KG1 (cell line): Measurements from ENCODE around the gene SLC25A38.
A peak's percentile ranks its signal among the peaks of the same experiment; 100 is the strongest.
"Not testable (repeated sequence)": the region's sequence is repeated elsewhere in the genome, so short reads cannot be mapped to it uniquely, and the experiment has no call there.

Source experiments
- DNase-seq: peaks from one replicate; lab custom pipeline; 2025; lab: John Stamatoyannopoulos, UW

Gene SLC25A38, protein sequence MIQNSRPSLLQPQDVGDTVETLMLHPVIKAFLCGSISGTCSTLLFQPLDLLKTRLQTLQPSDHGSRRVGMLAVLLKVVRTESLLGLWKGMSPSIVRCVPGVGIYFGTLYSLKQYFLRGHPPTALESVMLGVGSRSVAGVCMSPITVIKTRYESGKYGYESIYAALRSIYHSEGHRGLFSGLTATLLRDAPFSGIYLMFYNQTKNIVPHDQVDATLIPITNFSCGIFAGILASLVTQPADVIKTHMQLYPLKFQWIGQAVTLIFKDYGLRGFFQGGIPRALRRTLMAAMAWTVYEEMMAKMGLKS

DNA sequence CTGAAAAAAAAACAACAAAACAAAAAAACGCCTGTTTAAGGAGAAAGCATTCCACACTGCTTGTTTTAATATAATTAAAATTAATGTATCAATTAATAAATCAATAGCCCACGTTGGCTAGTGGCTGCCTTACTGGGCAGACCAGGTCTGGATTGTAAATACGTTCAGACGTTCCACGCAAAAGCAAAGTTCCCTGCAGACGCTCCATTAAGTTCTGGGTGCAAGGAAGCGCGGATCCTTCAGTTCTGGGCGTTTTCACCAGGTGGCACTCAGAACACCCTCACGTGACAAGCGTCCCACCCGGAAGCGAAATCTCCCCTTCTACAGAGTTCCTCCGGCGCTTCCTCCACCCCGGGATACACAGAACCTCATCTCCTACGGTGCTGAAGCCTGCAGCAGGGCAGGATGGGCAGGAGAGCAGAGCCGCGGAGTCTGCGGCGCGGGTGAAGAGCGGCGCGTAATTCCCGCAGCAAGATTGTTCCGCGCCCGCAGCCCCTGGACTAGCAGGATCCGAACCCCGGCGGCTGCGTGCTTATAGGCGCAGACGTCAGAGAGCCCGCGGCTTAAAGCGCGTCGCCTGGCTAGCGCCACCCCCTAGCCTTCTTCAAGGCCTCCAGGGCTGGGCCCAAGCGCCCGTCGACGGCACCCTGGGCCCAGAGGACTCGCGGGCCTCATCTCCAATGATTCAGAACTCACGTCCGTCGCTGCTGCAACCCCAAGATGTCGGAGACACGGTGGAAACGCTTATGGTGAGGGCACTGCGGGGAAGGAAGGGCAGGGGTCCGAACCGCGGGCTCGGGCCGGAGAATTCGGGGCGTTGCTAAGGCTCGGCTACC, at the start of gene SLC25A38:
Gene SLC25A38 (plus strand): TSS at position 326 of the 836 bp plus-strand sequence. CDS start 355 bp downstream, at position 681.
- DNase-seq, result no peak

DNA sequence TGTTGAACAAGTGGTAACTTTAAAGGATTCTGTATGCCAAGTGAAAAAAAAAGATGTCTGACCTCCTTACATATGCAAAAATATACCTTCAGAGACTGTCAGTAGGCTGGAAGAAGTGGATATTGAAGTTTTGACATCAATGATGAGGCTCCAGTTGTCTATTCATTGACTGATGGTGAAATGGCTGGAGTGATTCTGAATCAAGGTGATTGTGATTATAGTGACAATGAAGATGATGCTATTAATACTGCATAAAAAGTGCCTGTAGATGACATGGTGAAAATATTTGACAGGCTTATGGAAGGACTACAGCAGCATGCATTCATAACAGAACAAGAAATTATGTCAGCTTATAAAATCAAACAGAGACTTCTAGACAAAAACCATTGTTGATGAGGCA, 49.6 kb upstream of the SLC25A38 start:
- DNase-seq, result no peak

- DNase-seq, result no peak
Observed at GRCh38 chr3:39334205-39334604, 49.0 kb upstream of the SLC25A38 start.

DNA sequence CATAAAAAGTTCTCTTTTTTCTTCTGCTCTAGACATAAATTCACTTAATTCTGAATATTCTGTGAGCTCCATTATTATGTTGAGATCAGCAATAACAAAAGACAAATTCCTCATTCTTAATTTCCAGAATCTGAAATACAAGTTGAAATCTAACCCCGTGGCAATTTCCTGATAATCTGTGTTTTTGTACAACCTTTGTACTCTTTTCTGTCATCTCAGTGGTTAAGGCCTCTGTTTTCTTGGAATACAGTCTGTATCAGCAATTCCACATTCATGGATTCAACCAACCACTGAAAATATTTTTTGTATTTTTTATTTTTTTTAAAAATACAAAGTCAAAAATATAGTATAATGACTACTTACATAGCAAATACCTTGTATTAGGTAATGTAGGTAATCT, 45.0 kb upstream of the SLC25A38 start:
- DNase-seq, result no peak

DNA sequence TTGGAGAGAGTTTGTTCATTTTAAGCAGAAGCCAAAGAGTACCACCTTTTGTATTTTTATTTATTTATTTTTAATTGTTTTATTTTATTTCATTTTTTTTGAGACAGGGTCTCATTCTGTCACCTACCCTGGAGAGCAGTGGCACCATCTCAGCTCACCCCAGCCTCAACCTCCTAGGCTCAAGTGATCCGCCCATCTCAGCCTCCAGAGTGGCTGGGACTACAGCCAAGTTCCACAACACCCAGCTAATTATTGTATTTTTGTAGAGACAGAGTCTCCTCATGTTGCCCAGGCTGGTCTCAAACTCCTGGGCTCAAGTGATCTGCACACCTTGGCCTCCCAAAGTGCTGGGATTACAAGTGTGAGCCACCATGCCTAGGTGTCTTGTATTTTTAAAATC, 44.1 kb upstream of the SLC25A38 start:
- DNase-seq, result no peak

DNA sequence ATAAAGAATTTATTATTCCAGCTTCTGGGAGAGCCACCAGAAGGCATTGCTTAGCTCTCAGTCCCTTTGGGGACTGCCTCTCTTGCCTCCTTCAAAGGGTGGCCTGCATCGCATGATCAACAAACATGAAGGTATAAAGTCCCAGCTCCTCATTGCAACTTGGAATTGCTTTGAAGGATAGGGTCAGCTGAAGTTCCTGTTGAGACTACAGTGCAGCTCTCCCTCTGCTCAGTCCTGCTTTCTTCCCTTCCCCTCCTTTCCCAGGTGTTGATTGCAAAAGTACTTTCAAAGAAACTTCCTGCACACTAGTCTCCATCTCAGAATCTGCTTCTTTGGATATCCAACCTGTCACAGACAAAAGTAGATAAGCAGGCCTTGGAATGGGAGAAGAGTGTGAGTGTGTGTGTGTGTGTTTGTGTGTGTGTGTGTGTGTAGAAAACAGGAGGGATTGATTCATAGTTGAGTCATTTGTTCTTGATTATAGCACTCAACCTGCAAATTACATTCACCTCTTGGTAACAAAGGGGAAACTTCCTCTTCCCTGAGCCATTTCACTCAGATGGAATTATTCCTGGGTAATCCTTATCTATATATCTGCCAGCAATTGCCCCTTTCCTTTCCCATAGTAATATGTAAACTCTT, 40.0 kb upstream of the SLC25A38 start:
- DNase-seq, result no peak

DNA sequence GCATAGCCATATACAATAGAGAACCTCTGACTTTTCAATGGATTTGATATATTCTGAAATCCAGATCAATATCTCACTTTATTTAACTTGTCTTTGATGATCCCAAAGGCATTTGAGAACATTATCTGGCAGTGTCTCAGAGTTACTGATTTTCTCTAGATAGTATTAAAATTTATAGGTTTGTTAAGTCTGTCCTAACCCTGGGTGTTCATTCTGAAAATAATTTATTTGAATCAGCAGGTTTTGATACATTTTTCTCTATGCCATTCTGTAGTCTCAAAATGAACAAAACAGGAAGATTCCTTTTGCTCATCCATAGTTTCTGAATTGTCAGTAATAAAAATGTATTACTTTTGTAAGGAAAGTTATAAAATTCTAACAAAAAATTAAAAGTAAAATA, 39.4 kb upstream of the SLC25A38 start:
- DNase-seq, result no peak

- DNase-seq, result no peak
Observed at GRCh38 chr3:39344746-39345344, 38.3 kb upstream of the SLC25A38 start.

DNA sequence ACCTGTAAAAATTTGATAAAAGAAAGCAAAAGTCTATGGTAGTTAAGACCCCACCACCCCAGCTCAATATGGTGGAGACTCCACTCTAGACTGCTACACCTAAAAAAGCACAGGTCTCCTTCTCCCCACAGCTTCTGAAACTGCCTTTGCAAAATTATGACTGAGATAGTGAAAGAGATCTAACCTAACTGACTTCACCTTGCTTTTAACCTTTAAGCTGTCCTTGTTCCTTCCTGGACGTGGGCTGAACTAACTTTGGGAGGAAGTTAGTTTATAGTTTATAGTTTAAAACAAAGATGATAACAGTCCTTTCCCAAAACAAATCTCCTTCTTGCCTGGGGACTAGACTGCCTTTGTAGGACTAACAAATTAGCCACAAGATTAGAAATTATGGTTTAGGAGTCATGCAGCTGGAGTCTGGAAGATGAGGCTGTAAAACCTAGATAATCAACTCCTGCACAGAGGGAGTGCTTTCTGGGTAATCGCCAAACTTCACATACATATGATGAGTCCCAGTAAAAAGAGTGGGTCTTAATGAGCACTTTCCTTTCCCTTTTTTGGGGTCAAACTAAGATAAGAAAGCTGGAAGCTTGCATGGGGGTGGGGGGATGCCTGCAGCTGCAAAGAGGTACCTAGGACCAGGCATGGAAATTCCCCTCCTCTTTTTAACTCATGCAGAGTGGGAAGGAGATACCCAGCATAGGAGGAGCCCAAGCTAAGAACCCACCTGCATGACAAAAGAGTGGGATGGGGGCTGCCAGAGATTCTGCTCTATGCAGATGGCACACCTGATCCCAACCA, 36.2 kb upstream of the SLC25A38 start:
- no peak for DNase-seq

DNA sequence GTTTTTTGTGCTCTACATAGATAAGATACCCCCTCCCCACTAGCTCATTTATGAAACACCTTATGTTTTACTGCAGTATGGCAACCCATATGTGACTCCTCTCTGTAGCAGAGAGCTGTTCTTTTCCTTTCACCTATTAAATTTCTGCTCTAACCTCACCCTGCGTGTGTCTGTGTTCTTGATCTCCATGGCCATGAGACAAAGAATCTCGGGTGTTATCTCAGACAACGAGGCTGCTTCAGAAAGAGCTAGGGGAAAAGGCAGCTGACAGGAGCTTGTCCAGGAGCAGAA, 35.6 kb upstream of the SLC25A38 start:
- DNase-seq, result no peak

DNA sequence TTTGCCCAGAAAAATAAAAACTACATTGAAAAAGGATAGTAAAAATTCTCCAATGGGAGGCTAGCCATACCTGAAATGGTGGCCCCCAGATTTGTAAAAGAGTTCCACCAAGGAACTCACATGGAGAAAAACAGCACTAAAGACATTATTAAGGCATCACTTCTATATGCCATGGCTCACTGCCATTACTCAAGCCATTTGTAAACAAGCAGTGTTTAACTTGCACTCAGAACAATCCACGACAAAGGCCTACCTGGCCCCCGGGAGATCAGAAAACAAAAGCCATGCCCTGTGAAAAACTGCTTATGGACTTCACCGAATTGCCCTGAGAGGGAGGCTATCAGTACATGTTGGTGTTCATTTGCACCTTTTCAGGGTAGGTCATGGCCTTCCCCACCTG, 34.1 kb upstream of the SLC25A38 start:
- no peak for DNase-seq

DNA sequence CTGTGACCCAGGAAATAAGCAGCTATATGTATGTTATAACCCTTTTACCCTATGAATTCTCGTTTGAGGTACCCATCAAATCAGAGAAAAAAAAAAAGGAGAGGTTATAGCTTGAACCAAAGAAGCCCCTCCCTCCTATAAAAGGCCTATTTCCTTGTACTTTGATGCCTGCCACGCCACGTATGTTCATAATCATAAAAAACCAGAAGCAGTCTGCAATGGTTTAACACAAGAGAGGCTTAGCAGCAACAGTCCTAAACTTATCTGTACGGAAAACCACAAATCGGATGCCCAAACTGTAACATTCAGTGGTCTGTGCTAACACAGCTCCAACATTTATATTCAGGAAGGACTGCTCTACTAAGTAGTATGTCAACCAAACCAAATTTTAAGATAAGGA, 32.5 kb upstream of the SLC25A38 start:
- DNase-seq, result peak; percentile 57

- not testable (repeated sequence) for DNase-seq
Observed at GRCh38 chr3:39351134-39351533, 32.0 kb upstream of the SLC25A38 start.

GRCh38 chr3:39353168-39353927, 29.8 kb upstream of the SLC25A38 start:
- not testable (repeated sequence) for DNase-seq

DNA sequence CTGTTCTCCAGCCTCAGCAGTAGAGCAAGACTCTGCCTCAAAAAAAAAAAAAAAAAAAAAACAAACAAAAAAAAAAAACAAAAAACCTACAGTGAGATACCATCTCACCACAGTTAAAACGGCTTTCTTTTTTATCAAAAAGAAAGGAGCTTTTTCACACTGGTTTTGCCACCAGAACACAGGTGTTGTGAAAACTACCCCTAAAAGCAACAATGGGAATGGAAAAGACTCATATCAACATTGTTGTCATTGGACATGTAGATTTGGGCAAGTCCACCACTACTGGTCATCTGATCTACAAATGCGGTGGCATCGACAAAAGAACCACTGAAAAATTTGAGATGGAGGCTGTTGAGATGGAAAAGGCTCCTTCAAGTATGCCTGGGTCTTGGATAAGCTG, 24.8 kb upstream of the SLC25A38 start:
- DNase-seq, result no peak

- DNase-seq, result peak; percentile 26
Observed at GRCh38 chr3:39361252-39361927, 21.8 kb upstream of the SLC25A38 start.

DNA sequence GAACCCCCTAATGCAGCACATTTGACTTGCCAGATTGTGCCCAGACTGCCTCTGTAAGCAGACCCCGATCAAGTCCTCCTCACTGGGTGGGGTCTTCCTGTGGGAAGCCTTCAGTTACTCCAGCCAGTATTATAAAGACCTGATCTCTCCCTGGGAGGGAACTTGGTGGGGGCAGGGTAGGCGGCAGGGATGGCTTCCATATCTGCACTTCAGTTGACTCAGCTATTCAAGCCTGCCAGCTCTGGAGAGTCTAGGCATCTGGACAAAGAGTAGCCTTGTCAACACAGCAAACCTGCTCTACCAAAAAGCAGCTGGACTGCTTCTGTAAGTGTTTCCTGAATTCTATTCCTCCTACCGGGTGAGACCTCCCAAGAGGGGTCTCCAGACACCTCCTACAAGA, 21.0 kb upstream of the SLC25A38 start:
- DNase-seq, result no peak

DNA sequence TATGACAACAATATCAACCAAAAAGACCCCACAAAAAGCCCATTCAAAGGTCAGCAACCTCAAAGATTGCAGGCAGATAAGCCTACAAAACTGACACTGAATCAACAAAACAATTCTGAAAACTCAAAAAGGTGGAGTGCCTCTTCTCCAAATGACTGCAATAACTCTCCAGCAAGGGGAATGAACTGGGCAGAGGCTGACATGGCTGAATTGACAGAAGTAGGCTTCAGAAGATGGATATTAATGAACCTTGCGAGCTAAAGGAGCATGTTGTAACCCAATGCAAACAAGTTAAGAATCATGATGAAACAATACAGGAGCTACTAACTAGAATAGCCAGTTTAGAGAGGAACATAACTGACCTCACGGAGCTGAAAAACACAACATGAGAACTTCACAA, 20.4 kb upstream of the SLC25A38 start:
- DNase-seq, result no peak

DNA sequence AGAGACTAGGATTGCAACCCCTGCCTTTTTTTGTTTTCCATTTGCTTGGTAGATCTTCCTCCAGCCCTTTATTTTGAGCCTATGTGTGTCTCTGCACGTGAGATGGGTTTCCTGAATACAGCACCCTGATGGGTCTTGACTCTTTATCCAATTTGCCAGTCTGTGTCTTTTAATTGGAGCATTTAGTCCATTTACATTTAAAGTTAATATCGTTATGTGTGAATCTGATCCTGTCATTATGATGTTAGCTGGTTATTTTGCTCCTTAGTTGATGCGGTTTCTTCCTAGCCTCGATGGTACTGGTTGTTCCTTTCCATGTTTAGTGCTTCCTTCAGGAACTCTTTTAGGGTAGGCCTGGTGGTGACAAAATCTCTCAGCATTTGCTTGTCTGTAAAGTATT, 12.7 kb upstream of the SLC25A38 start:
- not testable (repeated sequence) for DNase-seq

DNA sequence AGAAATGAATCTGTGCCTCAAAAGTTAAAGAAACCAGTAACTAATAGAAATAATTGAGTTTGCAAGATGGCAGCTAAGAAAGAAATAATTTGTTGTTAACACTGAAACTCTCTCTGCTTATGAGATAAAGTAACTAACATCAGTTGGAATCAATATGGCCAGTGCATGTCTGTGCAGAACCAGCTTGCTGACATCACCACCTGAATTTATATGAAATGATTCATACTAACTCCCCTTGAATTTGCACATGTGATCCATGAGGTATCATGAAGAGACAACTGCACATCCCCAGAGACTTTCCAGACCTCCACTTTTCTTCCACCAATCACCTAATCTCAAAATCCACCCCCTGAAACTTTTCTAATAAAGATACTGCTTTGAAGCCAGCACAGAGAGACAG, 10.3 kb upstream of the SLC25A38 start:
- DNase-seq, result no peak
